OCI-LY7 (cell line): Measurements from ENCODE around the gene CHD1L.

Experiments
- CTCF ChIP-seq: fragments of 200-600 bp; sonication (generic); conservative IDR thresholded peaks from 2 replicates; pipeline ENCODE4 v1.5.1; 2014; ENCODE audit warnings: mild to moderate bottlenecking, antibody characterized with exemption, low read length, moderate library complexity, mixed read lengths
- EZH2phosphoT487 ChIP-seq: fragments of 200-600 bp; sonication (generic); IDR thresholded peaks from 2 replicates; pipeline ENCODE4 v1.6.1; 2018; ENCODE audit warnings: low read depth, borderline replicate concordance, mild to moderate bottlenecking, mixed run types, antibody characterized with exemption, low read length, moderate library complexity, mixed read lengths

- TF ChIP-seq CTCF (no peak), EZH2phosphoT487 (no peak)
These were observed 6.0 kb upstream of the CHD1L start for GRCh38 chr1:147236448-147236847.
